Measurements from ENCODE around the gene KIF1A.

- no peak for TF ChIP-seq CTCF (IDR thresholded peaks at IDR 0.05)
- TF ChIP-seq POLR2AphosphoS5 (IDR thresholded peaks at IDR 0.05): no peak
Measured at GRCh38 chr2:240764605-240765004, 55.4 kb downstream of the KIF1A start.
